Hepatocyte (in vitro differentiated cells): ENCODE measurements around the gene PHLPP1.

Experiments used
- CTCF ChIP-seq: fragments of 200-600 bp; sonication (generic); IDR thresholded peaks from 2 replicates; pipeline ENCODE4 v1.5.1; 2016; ENCODE audit warnings: antibody characterized with exemption, mild to moderate bottlenecking; ENCODE audit not compliant: poor library complexity
- EZH2phosphoT487 ChIP-seq: fragments of 200-600 bp; sonication (generic); IDR thresholded peaks from one replicate; pipeline ENCODE4 v1.6.1; 2018; ENCODE audit warnings: antibody characterized with exemption, mild to moderate bottlenecking, low read depth, moderate library complexity; ENCODE audit not compliant: unreplicated experiment, severe bottlenecking

GRCh38 chr18:62829936-62830335 lies 114.6 kb downstream of the PHLPP1 start:
- no peak for TF ChIP-seq CTCF
- no peak for TF ChIP-seq EZH2phosphoT487
